ENCODE results near the gene FAM110D. TPM values are rescaled to one million over a fixed set of nuclear protein-coding genes. Genes with fewer than 3 reads are reported as not detected.

FAM110D gene
- total and polyA plus RNA-seq, 2 donors (not counting 3 experiments of a cell fraction or from before 2014, with no cell fraction given): 2.6 to 5.1 TPM

DNA sequence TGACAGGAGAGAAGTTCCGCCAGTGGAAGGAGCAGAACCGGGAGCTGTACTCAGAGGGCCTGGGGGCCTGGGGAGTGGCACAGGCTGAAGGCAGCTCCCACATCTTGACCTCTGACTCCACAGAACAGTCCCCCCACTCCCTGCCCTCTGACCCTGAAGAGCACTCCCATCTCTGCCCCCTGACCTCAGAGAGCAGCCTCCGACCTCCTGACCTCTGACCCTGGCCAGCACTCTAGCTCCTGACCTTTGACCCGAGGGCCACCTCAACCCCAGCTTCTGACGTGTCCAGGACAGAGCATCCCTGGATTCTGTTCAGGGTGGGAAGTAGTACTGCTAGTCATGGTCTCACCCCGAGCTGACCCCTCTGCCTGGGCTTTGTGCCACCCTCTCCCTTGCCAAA lies 30.5 kb downstream of the FAM110D start:
- intact Hi-C loops (cut with micrococcal nuclease): no loop called here
- Histone ChIP-seq H3K79me2 (ENCODE audit: control insufficient read depth, insufficient read depth, low read length) (no peaks in the 10 kb centered on the region), H4K20me1 (replicated peaks; ENCODE audit: control insufficient read depth, extremely low read depth, insufficient read depth, low read length) (no peaks in the 10 kb centered on the region), H2AFZ (ENCODE audit: low read depth, low read length) (no peak overlapping the region), H3K9me1 (replicated peaks; ENCODE audit: control insufficient read depth, extremely low read depth, insufficient read depth, low read length) (no peaks in the 10 kb centered on the region), H3K4me1 (ENCODE audit: control insufficient read depth, extremely low read depth, insufficient read depth, low read length) (no peaks in the 10 kb centered on the region), H3K9me3 (replicated peaks; ENCODE audit: control insufficient read depth, insufficient read depth, low read length) (no peaks in the 10 kb centered on the region), H3K27me3 (ENCODE audit: control insufficient read depth in 2 of 2, insufficient read depth in 2 of 2, low read length in 2 of 2) (peaks cover 0 to 3% of the 10 kb centered on the region in 2 experiments), H3K27ac (ENCODE audit: insufficient read depth, low read depth, low read length) (no peak overlapping the region), H3K9ac (replicated peaks; ENCODE audit: extremely low read depth, insufficient read depth, low read length) (no peak overlapping the region), H3K36me3 (ENCODE audit: control insufficient read depth in 2 of 2, extremely low read depth in 1 of 2, insufficient read depth in 2 of 2, low read length in 2 of 2) (no peaks in the 10 kb centered on the region), H3K4me2 (ENCODE audit: insufficient read depth, low read length) (no peak overlapping the region), H3K4me3 (replicated peaks in 1 of 3; ENCODE audit: insufficient read depth in 1 of 3, low read depth in 1 of 3, low read length in 3 of 3) (no peak overlapping the region)
- no peak for FAIRE-seq
- POLR2A ChIA-PET: no interaction called here
- CTCF ChIA-PET: interaction anchor here (1.1 to 2.6 kb wide), 5 partner anchors 20 to 228 kb away, joined by 3 to 12 read pairs (median 8); partner anchors contain the start of genes CEP85 and ZNF593
- BruUV-seq (replicated peaks): no TSS peak
- no peak for DNase-seq (ENCODE audit: low read depth, low spot score)
- TF ChIP-seq POLR2AphosphoS5 (IDR thresholded peaks at IDR 0.05; ENCODE audit: insufficient read depth, low read depth, low read length): no peak
- TF ChIP-seq, protein P1, sequence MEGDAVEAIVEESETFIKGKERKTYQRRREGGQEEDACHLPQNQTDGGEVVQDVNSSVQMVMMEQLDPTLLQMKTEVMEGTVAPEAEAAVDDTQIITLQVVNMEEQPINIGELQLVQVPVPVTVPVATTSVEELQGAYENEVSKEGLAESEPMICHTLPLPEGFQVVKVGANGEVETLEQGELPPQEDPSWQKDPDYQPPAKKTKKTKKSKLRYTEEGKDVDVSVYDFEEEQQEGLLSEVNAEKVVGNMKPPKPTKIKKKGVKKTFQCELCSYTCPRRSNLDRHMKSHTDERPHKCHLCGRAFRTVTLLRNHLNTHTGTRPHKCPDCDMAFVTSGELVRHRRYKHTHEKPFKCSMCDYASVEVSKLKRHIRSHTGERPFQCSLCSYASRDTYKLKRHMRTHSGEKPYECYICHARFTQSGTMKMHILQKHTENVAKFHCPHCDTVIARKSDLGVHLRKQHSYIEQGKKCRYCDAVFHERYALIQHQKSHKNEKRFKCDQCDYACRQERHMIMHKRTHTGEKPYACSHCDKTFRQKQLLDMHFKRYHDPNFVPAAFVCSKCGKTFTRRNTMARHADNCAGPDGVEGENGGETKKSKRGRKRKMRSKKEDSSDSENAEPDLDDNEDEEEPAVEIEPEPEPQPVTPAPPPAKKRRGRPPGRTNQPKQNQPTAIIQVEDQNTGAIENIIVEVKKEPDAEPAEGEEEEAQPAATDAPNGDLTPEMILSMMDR (IDR thresholded peaks at IDR 0.05; ENCODE audit: extremely low read depth in 1 of 2, insufficient read depth in 1 of 2, low read depth in 1 of 2, low read length in 2 of 2): no peak
- TF ChIP-seq, protein P2, sequence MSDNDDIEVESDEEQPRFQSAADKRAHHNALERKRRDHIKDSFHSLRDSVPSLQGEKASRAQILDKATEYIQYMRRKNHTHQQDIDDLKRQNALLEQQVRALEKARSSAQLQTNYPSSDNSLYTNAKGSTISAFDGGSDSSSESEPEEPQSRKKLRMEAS (IDR thresholded peaks at IDR 0.05; ENCODE audit: insufficient read depth, insufficient read length): no peak
- no peak for TF ChIP-seq FOS (IDR thresholded peaks at IDR 0.05; ENCODE audit: borderline replicate concordance, insufficient read depth, low read length)
- TF ChIP-seq EZH2 (IDR thresholded peaks at IDR 0.05; ENCODE audit: borderline replicate concordance, low read depth, low read length, severe bottlenecking): no peak
- TF ChIP-seq MYC (IDR thresholded peaks at IDR 0.05; ENCODE audit: low read depth, low read length): no peak
- dilution Hi-C loops (cut with MboI; ENCODE audit: extremely low pct_ligation_motif_present, low sequenced_read_pairs): no loop called here

All from endothelial cell of umbilical vein (primary cell).